K562 (cell line): Measurements from ENCODE around the gene FPR1. TPM values are rescaled to one million over a fixed set of nuclear protein-coding genes. Genes with fewer than 3 reads are reported as not detected.

ENCODE experiments used
- GTF2F1 ChIP-seq: IDR thresholded peaks from 2 replicates; pipeline ENCODE4 v1.6.1; 2011; ENCODE audit warnings: low read depth, low read length, improper control_type of control experiment
- HDAC8 ChIP-seq: fragments of 450-650 bp; IDR thresholded peaks from 2 replicates; pipeline ENCODE4 v1.6.1; 2016; ENCODE audit warnings: mild to moderate bottlenecking, missing genetic modification characterization, moderate library complexity, missing compliant biosample characterization
- ILK ChIP-seq: fragments of 450-650 bp; IDR thresholded peaks from 2 replicates; pipeline ENCODE4 v1.6.1; 2016; ENCODE audit warnings: missing genetic modification characterization, low read depth, mild to moderate bottlenecking, missing compliant biosample characterization, moderate library complexity, borderline replicate concordance
- MTF1 ChIP-seq: fragments of 250-450 bp; sonication (Bioruptor Pico); IDR thresholded peaks from 2 replicates; pipeline ENCODE4 v1.9.0; 2021; ENCODE audit warnings: moderate library complexity, mild to moderate bottlenecking, inconsistent platforms, borderline replicate concordance
- NCOA1 ChIP-seq: fragments of 450-650 bp; IDR thresholded peaks from 2 replicates; pipeline ENCODE4 v1.6.1; 2016; ENCODE audit warnings: low read depth
- NCOA2 ChIP-seq, 2 experiments: fragments of 450-650 bp; IDR thresholded peaks; 2 replicates each; pipeline ENCODE4 v1.6.1; 2018; ENCODE audit warnings: mild to moderate bottlenecking in 2 of 2, moderate library complexity in 1 of 2; ENCODE audit not compliant: partially characterized antibody in 2 of 2
- RAD51 ChIP-seq: fragments of 450-650 bp; IDR thresholded peaks from 2 replicates; pipeline ENCODE4 v1.7.1; 2016; ENCODE audit warnings: low read depth, mild to moderate bottlenecking, borderline replicate concordance
- RBM17 ChIP-seq: fragments of 200-400 bp; formaldehyde crosslinking; IDR thresholded peaks from 2 replicates; pipeline ENCODE4 v1.6.1; 2017; ENCODE audit warnings: low read depth, mild to moderate bottlenecking, low read length, borderline replicate concordance
- RBM34 ChIP-seq: fragments of 200-400 bp; formaldehyde crosslinking; IDR thresholded peaks from 2 replicates; pipeline ENCODE4 v1.6.1; 2018; ENCODE audit warnings: low read length, borderline replicate concordance; ENCODE audit not compliant: insufficient read depth
- SP1 ChIP-seq: sonication (generic); formaldehyde crosslinking; IDR thresholded peaks from 2 replicates; pipeline ENCODE4 v1.8.1; 2022; ENCODE audit warnings: mild to moderate bottlenecking, missing genetic modification reagents
- SRSF3 ChIP-seq: fragments of 200-400 bp; formaldehyde crosslinking; IDR thresholded peaks from 2 replicates; pipeline ENCODE4 v1.6.1; 2016; ENCODE audit warnings: mild to moderate bottlenecking, low read length, moderate library complexity; ENCODE audit not compliant: insufficient read depth
- TAF1 ChIP-seq: IDR thresholded peaks from 2 replicates; pipeline ENCODE4 v1.6.1; 2011; ENCODE audit warnings: mild to moderate bottlenecking, low read length, moderate library complexity; ENCODE audit not compliant: insufficient read depth, control insufficient read depth, severe bottlenecking; ENCODE audit errors: extremely low read depth
- ZNF133 ChIP-seq: fragments of 250-450 bp; sonication (Bioruptor Pico); IDR thresholded peaks from 2 replicates; pipeline ENCODE4 v1.4.0; 2020; ENCODE audit warnings: mild to moderate bottlenecking
- ZNF174 ChIP-seq: fragments of 250-450 bp; sonication (Bioruptor Pico); IDR thresholded peaks from 2 replicates; pipeline ENCODE4 v1.4.0; 2020; ENCODE audit warnings: mild to moderate bottlenecking
- ZNF3 ChIP-seq: fragments of 250-450 bp; sonication (Bioruptor Pico); IDR thresholded peaks from 2 replicates; pipeline ENCODE4 v1.5.0; 2021; ENCODE audit warnings: mild to moderate bottlenecking, moderate library complexity
- ZNF785 ChIP-seq: fragments of 250-450 bp; sonication (Bioruptor Pico); IDR thresholded peaks from 2 replicates; pipeline ENCODE4 v1.4.0; 2020; ENCODE audit warnings: mild to moderate bottlenecking
- polyA plus RNA-seq, 8 experiments: library from polyadenylated mRNA; depleted of rRNA in 4 of 8; stranded (reverse) in 5 of 8; unstranded in 3 of 8; fragments of >200 nt; fragmentation: Nextera tagmentation in 2 of 8; fragmentation: Illumina TruSeq in 1 of 8; extraction: Ambion mirVana in 2 of 8; extraction: Trizol in 1 of 8; gene quantifications; 2 replicates each; pipeline versions ENCODE4 v1.2.1 to v1.2.3, GENCODE V29; 2011 to 2014; ENCODE audit warnings: inconsistent platforms in 1 of 8, missing spikeins in 1 of 8
- total RNA-seq, 7 experiments: library from RNA; depleted of rRNA in 6 of 7; stranded (reverse); fragments of >200 nt in 6 of 7; fragmentation: Illumina TruSeq in 2 of 7; extraction: Trizol in 2 of 7; gene quantifications; 2 replicates each; pipeline versions ENCODE4 v1.2.1 to v1.2.3, GENCODE V29; 2011 to 2021; ENCODE audit warnings: low replicate concordance in 1 of 7
- TF ChIP-seq, protein P1 (sequence below): sonication (generic); formaldehyde crosslinking; IDR thresholded peaks from 2 replicates; pipeline ENCODE4 v1.4.0; 2020; ENCODE audit warnings: mild to moderate bottlenecking, missing genetic modification reagents
- TF ChIP-seq, protein P2 (sequence below): fragments of 250-450 bp; sonication (Bioruptor Pico); IDR thresholded peaks from 2 replicates; pipeline ENCODE4 v1.8.0; 2022; ENCODE audit warnings: moderate library complexity, mild to moderate bottlenecking, inconsistent platforms
- TF ChIP-seq, protein P3 (sequence below), 2 experiments: fragments of 450-650 bp; conservative IDR thresholded peaks; 2 replicates each; pipeline ENCODE4 v1.6.1; 2017; ENCODE audit warnings: mild to moderate bottlenecking in 2 of 2, moderate library complexity in 2 of 2

Gene FPR1
- total and polyA plus RNA-seq, 9 of the 15 experiments (the other 6 are each of a cell fraction or from before 2014, with no cell fraction given): 0.06 to 0.25 (median 0.14) TPM; not detected in 4

DNA sequence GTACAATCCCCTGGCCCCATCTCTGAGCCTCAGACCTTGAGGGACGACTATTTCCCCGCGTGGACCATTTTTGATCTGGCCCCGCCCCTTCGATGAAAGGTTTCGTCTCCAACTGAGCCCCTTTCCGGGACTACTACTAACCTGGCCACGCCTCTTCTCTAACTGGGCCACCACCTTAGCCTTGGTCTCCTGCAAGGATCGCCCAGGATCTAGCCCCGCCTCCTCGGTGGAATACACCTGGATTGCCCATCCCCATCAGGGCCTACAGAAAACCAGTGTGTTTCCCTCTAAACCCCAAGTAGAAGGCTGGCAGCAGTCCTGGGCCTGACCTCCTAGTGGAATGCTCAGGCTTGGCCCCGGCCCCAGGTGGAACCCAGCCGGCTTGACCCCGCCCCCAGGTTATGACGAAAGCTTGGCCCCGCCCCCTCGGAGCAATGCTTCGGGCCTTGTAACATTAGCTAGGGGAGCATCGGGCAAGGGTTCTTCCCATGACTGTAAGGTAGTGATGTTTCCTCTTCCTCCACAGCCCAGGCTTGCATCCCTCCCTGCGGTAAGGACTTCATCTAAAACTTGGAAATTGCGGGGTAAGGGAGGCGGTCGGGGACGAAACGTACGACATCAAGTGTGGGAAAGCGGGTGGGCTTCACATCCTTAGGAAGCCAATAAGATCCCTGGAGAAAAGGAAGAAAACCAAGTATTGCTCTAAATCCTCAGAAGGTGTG is 49.4 kb downstream of the FPR1 start (continued):
- TF ChIP-seq, protein P1, sequence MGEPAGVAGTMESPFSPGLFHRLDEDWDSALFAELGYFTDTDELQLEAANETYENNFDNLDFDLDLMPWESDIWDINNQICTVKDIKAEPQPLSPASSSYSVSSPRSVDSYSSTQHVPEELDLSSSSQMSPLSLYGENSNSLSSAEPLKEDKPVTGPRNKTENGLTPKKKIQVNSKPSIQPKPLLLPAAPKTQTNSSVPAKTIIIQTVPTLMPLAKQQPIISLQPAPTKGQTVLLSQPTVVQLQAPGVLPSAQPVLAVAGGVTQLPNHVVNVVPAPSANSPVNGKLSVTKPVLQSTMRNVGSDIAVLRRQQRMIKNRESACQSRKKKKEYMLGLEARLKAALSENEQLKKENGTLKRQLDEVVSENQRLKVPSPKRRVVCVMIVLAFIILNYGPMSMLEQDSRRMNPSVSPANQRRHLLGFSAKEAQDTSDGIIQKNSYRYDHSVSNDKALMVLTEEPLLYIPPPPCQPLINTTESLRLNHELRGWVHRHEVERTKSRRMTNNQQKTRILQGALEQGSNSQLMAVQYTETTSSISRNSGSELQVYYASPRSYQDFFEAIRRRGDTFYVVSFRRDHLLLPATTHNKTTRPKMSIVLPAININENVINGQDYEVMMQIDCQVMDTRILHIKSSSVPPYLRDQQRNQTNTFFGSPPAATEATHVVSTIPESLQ: 0 out of 2 replicates have a peak, but pooled peaks have one; percentile 18
- TF ChIP-seq ZNF785 (CRISPR knock-in tag): no peak
- TF ChIP-seq SP1 (CRISPR knock-in tag): peak; percentile 76
- no peak for TF ChIP-seq GTF2F1
- no peak for TF ChIP-seq RBM17
- no peak for TF ChIP-seq RBM34
- TF ChIP-seq ZNF174 (CRISPR knock-in tag): no peak
- no peak for TF ChIP-seq HDAC8 (tag)
- TF ChIP-seq ILK (tag): no peak
- TF ChIP-seq, protein P2, sequence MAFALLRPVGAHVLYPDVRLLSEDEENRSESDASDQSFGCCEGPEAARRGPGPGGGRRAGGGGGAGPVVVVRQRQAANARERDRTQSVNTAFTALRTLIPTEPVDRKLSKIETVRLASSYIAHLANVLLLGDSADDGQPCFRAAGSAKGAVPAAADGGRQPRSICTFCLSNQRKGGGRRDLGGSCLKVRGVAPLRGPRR (CRISPR knock-in tag): no peak
- TF ChIP-seq NCOA1: no peak
- TF ChIP-seq, protein P3, sequence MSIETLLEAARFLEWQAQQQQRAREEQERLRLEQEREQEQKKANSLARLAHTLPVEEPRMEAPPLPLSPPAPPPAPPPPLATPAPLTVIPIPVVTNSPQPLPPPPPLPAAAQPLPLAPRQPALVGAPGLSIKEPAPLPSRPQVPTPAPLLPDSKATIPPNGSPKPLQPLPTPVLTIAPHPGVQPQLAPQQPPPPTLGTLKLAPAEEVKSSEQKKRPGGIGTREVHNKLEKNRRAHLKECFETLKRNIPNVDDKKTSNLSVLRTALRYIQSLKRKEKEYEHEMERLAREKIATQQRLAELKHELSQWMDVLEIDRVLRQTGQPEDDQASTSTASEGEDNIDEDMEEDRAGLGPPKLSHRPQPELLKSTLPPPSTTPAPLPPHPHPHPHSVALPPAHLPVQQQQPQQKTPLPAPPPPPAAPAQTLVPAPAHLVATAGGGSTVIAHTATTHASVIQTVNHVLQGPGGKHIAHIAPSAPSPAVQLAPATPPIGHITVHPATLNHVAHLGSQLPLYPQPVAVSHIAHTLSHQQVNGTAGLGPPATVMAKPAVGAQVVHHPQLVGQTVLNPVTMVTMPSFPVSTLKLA (conservative IDR thresholded peaks at IDR 0.05): peak in 1 of 2 experiments; percentile 39; a peak in 1 of 4 replicates
- no peak for TF ChIP-seq RAD51
- no peak for TF ChIP-seq ZNF3
- TF ChIP-seq ZNF133 (CRISPR knock-in tag): no peak
- no peak for TF ChIP-seq NCOA2 (IDR thresholded peaks at IDR 0.05; ENCODE audit: partially characterized antibody in 2 of 2)
- peak; percentile 27 for TF ChIP-seq TAF1
- TF ChIP-seq MTF1: no peak
- no peak for TF ChIP-seq SRSF3
